GM06990 (cell line): Measurements from ENCODE around the gene NDUFS3.
"Not testable (repeated sequence)": the region's sequence is repeated elsewhere in the genome, so short reads cannot be mapped to it uniquely, and the experiment has no call there.

Experiments used
- DNase-seq: peaks from one replicate; pipeline ENCODE4 v3.0.0-alpha.2; 2011; ENCODE audit not compliant: insufficient read length; ENCODE audit errors: extremely low read depth
- H3K27me3 ChIP-seq: replicated peaks from 2 replicates; pipeline ENCODE4 v1.6.0; 2011; ENCODE audit warnings: low read length; ENCODE audit not compliant: control insufficient read depth, insufficient read depth
- H3K36me3 ChIP-seq: 2 replicates; pipeline ENCODE4 v1.5.1; 2011; ENCODE audit warnings: low read length; ENCODE audit not compliant: control insufficient read depth, insufficient read depth
- H3K4me3 ChIP-seq: replicated peaks from 2 replicates; pipeline ENCODE4 v1.5.1; 2011; ENCODE audit warnings: low read depth, mild to moderate bottlenecking, control low read depth, low read length
- TF ChIP-seq, protein P1 (sequence below): IDR thresholded peaks from 2 replicates; pipeline ENCODE4 v1.5.1; 2011; ENCODE audit warnings: low read length, control low read depth, mild to moderate bottlenecking, inconsistent platforms; ENCODE audit not compliant: insufficient read depth, poor library complexity, severe bottlenecking

Gene NDUFS3

DNA sequence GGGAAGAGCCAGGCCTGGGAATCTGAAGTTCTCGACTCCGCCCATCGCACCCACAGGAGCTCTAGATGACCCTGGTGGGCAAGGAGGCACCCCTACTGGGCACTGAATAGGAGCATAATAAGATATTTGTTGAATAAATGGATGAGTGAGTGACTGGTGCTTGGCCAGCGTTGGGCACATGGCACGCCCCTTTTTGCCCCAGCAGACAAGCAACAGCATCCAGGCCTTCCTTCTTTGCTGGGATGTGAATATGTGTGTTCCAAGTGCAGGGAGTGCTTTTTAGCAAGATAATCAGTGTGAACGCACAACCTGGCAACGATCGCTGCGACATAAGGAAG lies 25.5 kb upstream of the NDUFS3 start:
- Histone ChIP-seq H3K36me3 (no peaks in the 10 kb centered on the region), H3K27me3 (no peaks in the 10 kb centered on the region), H3K4me3 (peak overlapping the region; percentile 64)
- DNase-seq, result no peak
- TF ChIP-seq, protein P1, sequence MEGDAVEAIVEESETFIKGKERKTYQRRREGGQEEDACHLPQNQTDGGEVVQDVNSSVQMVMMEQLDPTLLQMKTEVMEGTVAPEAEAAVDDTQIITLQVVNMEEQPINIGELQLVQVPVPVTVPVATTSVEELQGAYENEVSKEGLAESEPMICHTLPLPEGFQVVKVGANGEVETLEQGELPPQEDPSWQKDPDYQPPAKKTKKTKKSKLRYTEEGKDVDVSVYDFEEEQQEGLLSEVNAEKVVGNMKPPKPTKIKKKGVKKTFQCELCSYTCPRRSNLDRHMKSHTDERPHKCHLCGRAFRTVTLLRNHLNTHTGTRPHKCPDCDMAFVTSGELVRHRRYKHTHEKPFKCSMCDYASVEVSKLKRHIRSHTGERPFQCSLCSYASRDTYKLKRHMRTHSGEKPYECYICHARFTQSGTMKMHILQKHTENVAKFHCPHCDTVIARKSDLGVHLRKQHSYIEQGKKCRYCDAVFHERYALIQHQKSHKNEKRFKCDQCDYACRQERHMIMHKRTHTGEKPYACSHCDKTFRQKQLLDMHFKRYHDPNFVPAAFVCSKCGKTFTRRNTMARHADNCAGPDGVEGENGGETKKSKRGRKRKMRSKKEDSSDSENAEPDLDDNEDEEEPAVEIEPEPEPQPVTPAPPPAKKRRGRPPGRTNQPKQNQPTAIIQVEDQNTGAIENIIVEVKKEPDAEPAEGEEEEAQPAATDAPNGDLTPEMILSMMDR, result no peak

DNA sequence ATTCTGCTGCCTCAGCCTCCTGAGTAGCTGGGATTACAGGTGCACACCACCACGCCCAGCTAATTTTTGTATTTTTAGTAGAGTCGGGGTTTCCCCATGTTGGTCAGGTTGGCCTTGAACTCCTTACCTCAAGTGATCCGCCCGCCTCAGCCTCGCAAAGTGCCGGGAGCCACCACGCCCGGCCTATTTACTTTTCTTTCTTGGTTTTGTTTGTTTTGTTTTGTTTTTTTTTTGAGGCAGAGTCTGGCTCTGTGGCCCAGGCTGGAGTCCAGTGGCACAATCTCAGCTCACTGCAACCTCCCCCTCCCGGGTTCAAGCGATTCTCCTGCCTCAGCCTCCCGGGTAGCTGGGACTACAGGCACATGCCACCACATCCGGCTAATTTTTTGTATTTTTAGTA lies 21.9 kb upstream of the NDUFS3 start:
- H3K27me3 ChIP-seq, H3K36me3 ChIP-seq, DNase-seq, H3K4me3 ChIP-seq: not testable (repeated sequence)

DNA sequence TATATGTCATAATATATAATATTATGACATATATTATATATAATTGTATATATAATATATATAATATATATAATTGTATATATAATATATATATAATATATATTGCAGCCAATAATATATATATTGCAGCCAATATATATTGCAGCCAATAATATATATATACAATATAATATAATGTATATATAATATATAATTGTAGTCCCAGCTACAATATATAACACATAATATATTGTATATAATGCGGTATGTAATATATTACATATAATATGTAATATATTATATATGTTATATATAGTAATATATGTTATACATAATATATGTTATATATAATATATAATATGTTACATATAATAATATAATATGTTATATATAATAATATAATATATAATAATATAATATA lies 20.2 kb upstream of the NDUFS3 start:
- TF ChIP-seq, protein P1, result no peak

DNA sequence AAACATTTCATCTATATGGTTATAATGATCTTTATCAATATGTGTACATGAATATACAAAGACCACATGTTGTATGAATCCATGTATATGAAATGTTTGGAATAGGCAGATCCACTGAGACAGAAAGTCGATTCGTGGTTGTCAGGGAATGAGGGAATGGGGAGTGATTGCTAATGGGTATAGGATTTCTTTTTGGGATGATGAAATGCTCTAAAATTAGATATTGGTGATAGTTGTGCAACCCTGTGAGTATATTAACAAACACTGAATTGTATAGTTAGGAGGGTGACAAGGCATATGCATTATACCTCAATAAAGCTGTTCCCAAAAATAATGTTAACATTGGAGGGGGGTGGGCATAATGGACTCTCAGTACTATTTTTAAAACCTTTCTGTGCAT lies 18.4 kb upstream of the NDUFS3 start:
- TF ChIP-seq, protein P1, result no peak
- Histone ChIP-seq H3K4me3 (no peak overlapping the region), H3K36me3 (no peaks in the 10 kb centered on the region; the same call in 1 of the 2 replicates), H3K27me3 (no peaks in the 10 kb centered on the region)
- no peak for DNase-seq

More for the DNA sequence above, 20.2 kb upstream of the NDUFS3 start:
- Histone ChIP-seq H3K27me3 (no peaks in the 10 kb centered on the region), H3K4me3 (no peak overlapping the region), H3K36me3 (no peaks in the 10 kb centered on the region; the same call in 1 of the 2 replicates)
- no peak for DNase-seq

GRCh38 chr11:47562393-47562792 lies 16.5 kb upstream of the NDUFS3 start:
- DNase-seq, H3K27me3 ChIP-seq, H3K4me3 ChIP-seq, H3K36me3 ChIP-seq: not testable (repeated sequence)

DNA sequence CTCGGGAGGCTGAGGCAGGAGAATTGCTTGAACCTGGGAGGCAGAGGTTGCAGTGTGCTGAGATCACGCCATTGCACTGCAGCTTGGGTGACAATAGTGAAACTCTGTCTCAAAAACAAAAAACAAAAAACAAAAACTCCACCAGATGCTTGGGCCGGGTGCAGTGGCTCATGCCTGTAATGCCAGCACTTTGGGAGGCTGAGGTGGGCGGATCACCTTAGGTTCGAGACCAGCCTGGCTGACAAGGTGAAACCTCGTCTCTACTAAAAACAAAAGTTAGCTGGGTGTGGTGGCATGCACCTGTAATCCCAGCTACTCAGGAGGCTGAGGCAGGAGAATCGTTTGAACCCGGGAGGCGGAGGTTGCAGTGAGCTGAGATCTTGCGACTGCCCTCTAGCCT lies 14.5 kb upstream of the NDUFS3 start:
- not testable (repeated sequence) for H3K36me3 ChIP-seq, DNase-seq, H3K4me3 ChIP-seq, H3K27me3 ChIP-seq

- peaks cover 5% of the 10 kb centered on the region for H3K36me3 ChIP-seq
- H3K27me3 ChIP-seq, result no peaks in the 10 kb centered on the region
- TF ChIP-seq, protein P1, result no peak
- DNase-seq, result no peak
- H3K4me3 ChIP-seq, result peak overlapping the region; percentile 97
Observed at GRCh38 chr11:47564933-47565339, 13.9 kb upstream of the NDUFS3 start.
